Fibroblast of villous mesenchyme (primary cell): ENCODE data around the gene BMPER. TPM values are rescaled to one million over a fixed set of nuclear protein-coding genes. Genes with fewer than 3 reads are reported as not detected.

Experiments used
- DNase-seq: peaks from one replicate; pipeline ENCODE4 v3.0.0-alpha.2; 2010; ENCODE audit warnings: low read depth
- H3K4me3 ChIP-seq: 2 replicates; pipeline ENCODE4 v1.5.1; 2011; ENCODE audit warnings: low read depth, mild to moderate bottlenecking, low read length
- CTCF ChIP-seq: IDR thresholded peaks from 2 replicates; pipeline ENCODE4 v1.5.1; 2012; ENCODE audit warnings: low read depth, mild to moderate bottlenecking, low read length; ENCODE audit not compliant: insufficient read depth
- total RNA-seq: library from RNA; depleted of rRNA; stranded (reverse); fragments of >200 nt; gene quantifications from 2 replicates; pipeline ENCODE4 v1.2.3, GENCODE V29; 2012

Gene BMPER
- total RNA-seq, 1 donor: 7.8 TPM

- TF ChIP-seq CTCF: no peak
Measured at GRCh38 chr7:34048445-34048844, 143.1 kb downstream of the BMPER start.

DNA sequence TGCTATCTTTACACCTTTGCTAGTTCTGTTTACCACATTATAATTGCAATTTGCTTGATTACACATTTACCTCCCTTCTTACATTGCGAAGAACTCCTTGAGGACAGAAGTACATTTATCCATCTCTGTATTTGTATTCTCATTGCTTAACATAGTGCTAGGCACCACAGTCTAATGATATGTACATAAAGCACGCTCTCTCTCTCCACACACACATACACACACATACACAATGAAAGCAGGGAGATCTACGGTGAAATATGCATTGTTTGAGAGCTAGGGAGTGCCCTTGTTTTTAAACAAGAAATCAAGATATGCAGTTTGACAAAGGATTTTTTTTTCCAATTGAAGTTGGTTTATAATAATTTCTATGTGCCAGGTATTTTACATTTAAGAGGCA, 148.7 kb downstream of the BMPER start:
- no peak for TF ChIP-seq CTCF
- no peak for DNase-seq
- H3K4me3 ChIP-seq: no peak overlapping the region

More at GRCh38 chr7:34048445-34048844, 143.1 kb downstream of the BMPER start:
- no peak for DNase-seq
- no peak overlapping the region for H3K4me3 ChIP-seq

- no peak for DNase-seq
Measured at GRCh38 chr7:34057136-34057535, 151.8 kb downstream of the BMPER start.

GRCh38 chr7:34057956-34058355, 152.6 kb downstream of the BMPER start:
- no peak overlapping the region for H3K4me3 ChIP-seq
- DNase-seq: peak; percentile 33
- no peak for TF ChIP-seq CTCF

More at GRCh38 chr7:34057136-34057535, 151.8 kb downstream of the BMPER start:
- no peak for TF ChIP-seq CTCF
- H3K4me3 ChIP-seq: no peak overlapping the region

DNA sequence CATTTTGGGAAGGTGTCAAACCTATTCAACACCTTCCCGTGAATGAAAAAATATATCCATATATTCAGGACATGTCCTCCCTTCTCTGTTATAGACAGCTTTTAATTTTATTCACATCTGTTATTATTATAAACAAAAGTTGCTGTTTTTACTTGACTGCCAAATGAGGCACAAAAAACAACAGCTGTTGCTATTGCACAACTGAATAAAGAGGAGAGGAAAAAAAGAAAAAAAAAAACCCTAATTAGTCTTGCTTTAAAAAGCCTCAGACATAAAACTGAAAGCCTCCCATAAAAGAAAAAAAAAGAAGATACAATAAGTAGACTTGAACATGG, 153.4 kb downstream of the BMPER start:
- DNase-seq: peak; percentile 80
- no peak for TF ChIP-seq CTCF

DNA sequence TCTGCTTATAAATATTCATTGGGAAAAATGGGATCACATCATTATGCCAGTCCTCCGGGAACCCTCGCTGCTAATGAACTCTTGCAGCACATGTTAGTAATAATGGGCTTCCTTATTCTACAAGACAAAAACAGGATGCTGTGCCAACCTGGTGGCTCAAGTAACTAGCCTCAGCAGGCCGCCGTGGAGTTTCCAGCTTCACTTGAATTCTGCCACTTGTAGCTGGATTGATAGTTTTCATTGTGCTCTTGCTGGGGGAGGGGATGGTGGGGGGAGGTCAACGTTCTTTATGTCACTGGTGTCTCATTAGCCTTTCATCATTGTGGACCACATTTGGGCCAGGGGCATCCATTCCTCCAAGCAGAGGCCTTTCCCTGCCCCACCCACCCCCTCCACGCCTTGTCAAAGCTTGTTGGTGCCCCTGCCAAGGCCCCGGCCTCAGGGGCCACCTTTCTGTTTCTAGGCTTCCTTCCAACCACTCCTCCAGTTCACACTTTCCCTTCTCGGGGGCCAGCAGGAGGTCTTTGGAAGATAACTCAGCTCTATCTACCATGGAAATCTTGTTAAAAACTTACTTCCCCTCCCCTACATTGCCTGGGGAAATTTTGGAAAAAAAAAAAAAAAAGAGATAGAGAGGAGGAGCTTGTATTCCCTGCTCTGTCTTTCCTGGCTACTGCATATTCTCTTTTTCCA, 153.9 kb downstream of the BMPER start:
- DNase-seq: peak; percentile 34
- H3K4me3 ChIP-seq: no peak overlapping the region
- TF ChIP-seq CTCF: no peak

More for the DNA sequence above, 153.4 kb downstream of the BMPER start:
- H3K4me3 ChIP-seq: no peak overlapping the region
